Right renal cortex interstitium (tissue), 3 donors: Measurements from ENCODE around the gene IQGAP3. TPM values are rescaled to one million over a fixed set of nuclear protein-coding genes. Genes with fewer than 3 reads are reported as not detected.

Experiments
- DNase-seq, 3 donors: peaks; one replicate each; pipeline ENCODE4 v3.0.0-alpha.2; 2013; ENCODE audit warnings: low read depth in 3 of 3, low spot score in 2 of 3
- polyA plus RNA-seq, 3 donors: library from polyadenylated mRNA; unstranded; fragments of 120-200 nt; gene quantifications; one replicate each; pipeline ENCODE4 v1.2.1, GENCODE V29; 2013; ENCODE audit not compliant: insufficient read length in 3 of 3

The IQGAP3 gene
- polyA plus RNA-seq, 3 donors: 9.7 to 11.7 (median 11.3) TPM

DNA sequence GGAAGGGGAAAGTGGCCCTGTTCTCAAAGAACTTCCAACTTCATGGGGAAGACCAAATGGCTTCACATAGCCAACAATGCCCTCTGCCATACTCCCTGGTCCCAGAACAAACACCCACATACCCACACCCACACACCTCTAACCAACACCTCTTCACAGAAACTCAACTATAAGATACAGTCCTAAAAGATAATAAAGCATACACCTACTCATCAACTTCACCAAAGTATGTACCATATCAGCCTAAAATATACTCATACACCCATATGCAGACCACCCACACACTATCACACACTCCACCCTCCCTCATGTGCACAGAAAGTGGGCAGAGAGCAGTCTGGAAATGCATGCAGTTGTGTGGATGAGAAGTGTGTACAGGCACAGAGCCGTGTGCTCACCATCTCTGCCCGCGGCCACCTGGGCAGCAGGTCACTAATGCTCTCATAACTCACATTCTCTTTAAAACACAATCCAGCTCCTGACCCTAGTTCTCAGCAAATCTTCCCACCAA lies 27.7 kb downstream of the IQGAP3 start:
- DNase-seq: no peak

DNA sequence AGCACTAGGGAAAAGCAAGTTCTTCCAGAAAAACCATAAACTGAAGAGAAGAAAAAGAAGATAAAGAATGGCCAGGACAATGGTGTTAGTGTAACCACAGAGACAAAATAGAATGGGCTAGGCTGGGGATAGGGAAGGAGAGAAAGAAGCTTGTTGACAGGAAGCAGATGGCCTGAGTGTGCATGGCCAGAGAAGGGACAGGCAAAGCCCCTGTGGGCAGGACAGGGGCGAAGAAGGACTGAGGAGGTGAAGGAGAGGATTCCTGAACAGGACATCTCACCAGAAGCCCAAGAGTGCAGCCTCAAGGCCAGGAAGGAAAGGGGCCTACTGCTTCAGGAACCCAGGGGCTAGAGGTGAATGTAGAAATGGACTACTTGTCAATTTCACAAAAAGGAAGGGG lies 29.3 kb downstream of the IQGAP3 start:
- no peak for DNase-seq

DNA sequence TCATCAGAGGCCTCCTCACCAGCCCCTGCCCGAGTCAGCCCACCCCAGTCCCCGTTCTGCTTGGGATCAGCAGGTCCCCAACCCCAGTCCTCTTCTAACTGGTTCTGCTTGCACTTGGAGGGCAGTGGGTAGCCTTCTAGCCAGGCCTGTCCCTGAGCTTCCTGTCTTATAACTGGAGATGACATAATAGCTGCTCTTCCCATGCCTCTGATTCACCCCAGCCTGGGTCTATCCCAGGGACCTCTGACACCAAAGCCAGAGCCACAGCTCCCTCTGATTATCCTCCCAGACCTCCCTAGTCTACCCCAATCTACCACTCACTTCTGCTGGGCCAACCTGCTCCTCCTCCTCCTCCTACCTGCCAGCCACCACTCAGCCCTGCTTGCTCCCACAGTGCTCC lies 31.4 kb downstream of the IQGAP3 start:
- no peak for DNase-seq

DNA sequence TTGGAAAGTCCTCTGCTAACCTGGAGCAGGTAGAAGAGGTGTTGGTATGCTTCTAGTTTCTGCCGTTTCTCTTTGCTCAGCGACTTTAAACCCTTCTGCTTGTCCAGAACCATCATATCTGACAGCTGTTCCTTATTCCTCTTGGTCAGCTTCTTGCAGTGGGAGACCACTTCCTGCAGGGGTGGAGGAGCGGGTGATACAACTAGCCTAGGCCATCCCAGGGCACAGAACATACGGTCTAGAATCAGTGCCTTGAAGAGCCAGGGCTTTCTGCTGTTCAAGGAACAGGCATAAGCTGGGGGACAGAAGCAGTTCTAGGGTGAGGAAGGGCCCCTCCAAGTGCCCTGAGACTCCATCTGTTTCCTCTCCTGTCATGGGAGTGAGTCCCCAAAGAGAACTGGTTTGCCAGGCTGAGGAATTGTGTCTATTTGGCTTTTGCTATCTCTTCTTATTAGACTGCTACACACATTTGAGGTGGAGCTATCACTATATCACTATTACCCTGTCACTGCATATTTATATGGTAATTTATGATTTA lies 32.5 kb downstream of the IQGAP3 start:
- DNase-seq: no peak

DNA sequence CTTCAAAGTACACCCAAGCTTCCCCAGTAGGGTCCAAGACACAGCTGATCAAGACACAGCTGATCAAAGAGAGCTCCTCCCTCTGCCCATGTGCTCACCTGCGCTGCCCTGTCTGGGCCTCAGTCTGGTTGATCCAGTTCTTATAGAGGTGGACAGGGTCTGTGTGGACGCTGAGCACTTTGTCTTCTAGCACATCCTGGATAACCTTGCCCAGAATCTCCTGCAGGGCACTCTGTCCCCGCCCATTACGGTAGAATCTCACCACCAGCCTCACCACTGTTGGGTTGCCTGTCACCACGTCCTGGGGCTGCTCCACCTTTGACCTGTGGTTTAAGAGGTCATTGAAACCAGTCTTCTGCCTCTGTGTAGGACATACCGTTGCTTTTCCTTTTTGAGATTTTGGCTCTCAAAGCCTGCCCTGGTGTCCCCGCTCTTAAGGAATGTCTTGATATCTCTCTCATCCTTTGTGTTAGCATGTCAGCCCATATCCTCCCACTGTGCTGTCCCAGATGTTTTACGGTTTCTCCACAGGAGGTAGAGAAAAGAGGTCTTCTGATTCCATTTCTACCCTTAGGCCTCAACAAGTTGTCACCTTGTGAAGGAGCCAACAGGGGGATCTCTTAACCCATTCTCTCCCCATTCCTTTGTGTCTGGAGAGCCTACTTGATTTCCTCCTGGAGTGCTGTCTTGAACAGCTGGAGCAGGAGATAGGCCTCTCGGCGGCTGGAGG lies 33.5 kb downstream of the IQGAP3 start:
- DNase-seq: no peak

- no peak for DNase-seq
Observed at GRCh38 chr1:156537027-156537426, 35.3 kb downstream of the IQGAP3 start.

DNA sequence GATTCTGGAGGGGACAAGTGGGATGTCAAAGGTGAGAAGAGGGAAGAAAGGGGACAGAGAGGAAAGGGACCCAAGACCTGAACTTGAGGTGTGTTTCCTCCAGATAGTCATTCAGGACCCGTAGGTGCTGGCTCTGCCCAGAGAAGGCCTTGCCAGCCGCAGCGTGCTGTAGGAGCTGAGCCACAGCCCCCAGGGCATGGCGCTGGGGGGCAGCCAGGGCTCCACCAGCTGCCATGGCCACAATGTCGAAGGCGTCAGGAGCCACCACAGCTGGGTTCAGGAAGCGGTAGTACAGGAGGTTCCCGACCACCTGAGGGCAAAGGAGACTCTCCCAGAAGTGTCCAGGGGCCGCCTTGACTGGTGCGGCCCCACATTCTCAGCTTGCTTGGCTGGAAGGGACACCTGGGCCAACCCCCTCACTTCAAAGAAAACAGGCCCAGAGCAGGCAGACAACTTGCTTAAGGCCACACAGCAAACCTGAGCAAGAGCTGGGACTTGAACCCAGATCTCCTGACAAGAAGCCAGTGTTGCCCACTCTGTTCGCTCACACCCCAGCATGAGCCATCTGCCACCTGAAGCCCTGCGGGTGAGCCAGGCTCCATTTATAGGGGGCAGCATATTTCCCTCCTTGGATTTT lies 37.8 kb downstream of the IQGAP3 start:
- no peak for DNase-seq

DNA sequence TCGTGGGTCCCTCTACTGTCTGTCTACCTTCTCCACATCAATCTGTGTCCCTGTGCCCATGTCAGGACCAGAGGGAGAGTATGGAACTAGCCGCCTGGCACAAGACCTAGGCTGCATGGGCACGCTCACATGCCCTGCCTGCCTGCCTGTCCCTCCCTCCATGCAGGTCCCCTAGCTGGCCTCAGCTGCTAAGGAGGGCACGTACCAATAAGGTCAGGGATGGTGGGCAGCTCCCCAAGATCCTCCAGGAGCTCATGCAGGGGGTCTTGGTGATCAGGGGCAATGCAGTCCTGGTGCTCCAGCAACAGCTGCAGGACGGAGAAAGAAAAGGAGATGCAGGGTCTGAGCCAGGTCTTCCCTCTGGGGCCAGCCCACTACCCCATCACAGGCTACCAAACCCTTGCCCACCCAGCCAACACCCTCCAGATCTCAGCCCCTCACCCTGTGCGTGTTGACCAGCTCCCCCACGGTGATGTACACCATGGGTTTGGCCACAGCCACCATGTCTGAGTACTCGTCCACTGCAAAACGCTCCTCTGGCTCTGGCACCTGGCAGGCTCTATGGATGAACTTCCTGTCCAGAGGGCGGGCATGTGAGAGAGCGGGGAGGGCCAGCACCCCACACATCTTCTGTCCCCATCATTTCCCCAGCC lies 38.7 kb downstream of the IQGAP3 start:
- DNase-seq: no peak

- no peak for DNase-seq
Observed at GRCh38 chr1:156532374-156532773, 40.0 kb downstream of the IQGAP3 start.

DNA sequence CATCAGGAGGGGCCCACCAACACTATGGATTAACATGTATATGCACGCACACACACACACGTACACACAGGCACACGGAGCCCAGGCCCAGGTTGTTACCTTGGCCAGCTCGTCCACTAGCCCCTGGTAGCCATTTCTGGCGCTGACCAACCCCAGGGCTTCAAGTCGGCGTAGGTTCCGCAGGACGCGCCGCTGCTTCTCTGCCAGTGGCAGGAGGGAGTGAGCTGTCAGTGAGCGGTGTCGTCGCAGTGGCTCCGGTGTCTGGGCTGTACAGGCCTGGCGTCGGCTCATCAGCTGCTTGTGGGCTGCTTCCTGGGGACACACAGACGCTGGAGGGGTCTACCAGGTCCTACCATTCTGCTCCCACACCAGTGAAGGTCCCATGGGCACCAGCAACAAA lies 42.4 kb downstream of the IQGAP3 start:
- DNase-seq: no peak

DNA sequence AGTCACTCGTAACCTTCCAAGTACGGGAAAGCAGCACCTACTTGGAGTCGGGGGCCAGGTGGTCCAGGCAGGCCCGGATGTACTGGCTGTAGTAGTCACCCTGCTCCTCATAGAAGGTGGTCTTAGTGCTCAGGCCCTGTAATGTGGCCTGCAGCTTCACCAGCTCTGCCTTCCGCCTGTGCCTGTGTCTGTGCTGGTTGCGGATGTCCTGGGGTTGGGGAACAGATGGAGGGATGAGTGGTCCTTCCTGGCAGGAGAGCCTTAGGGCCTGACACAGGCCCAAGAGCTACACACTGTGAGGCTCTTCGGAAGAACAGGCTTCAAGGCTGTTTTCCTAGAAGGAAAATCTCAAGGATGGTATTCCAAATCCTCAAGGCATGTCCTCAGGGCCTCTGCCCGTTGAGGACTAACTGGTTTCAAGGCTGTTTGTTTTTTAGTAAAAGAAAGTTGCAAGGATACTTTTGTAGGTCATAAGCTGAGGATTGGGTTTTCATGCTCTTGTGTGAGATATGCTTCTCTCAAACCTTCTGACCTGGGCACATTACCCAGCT lies 43.4 kb downstream of the IQGAP3 start:
- no peak for DNase-seq

GRCh38 chr1:156528231-156528630 lies 44.1 kb downstream of the IQGAP3 start:
- no peak for DNase-seq

- DNase-seq: no peak
Observed at GRCh38 chr1:156527584-156527983, 44.8 kb downstream of the IQGAP3 start.

DNA sequence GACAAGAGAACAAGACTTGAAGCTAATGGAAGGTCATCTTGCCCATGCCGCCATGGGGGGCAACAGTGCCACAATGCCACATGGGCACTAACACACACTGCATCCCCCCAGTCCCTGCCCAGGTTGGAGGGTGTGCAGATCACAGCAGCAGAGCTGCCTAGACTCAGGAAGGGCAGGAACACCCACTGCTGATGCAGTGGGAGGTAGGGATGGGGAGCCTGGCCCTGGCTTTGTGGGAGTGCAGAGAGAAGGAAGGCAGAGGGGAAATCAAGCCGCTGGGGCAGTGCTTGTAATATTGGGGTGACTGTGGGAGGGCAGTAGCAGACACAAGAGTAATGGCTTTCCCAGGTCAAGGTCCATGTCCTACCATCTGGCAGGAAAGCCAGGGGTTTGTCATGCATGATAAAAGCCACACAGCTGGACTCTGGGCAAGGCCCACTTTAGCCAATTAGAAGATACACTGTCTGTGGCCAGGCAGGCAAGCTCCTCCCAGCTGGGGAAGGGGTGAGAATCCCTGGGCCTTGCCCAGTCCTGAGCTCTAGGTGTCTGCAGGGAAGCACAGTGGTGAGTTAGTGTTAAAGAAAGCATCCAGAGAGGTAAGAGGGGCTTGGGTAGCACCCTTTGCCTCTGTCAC lies 46.4 kb downstream of the IQGAP3 start:
- no peak for DNase-seq

GRCh38 chr1:156525071-156525501 lies 47.3 kb downstream of the IQGAP3 start:
- DNase-seq: no peak

- no peak for DNase-seq
Observed at GRCh38 chr1:156524481-156524869, 47.9 kb downstream of the IQGAP3 start.

GRCh38 chr1:156523801-156524480 lies 48.4 kb downstream of the IQGAP3 start:
- no peak for DNase-seq

GRCh38 chr1:156522443-156522970 lies 49.9 kb downstream of the IQGAP3 start:
- DNase-seq: no peak

- no peak for DNase-seq
Observed at GRCh38 chr1:156517748-156518147, 54.6 kb downstream of the IQGAP3 start.

DNA sequence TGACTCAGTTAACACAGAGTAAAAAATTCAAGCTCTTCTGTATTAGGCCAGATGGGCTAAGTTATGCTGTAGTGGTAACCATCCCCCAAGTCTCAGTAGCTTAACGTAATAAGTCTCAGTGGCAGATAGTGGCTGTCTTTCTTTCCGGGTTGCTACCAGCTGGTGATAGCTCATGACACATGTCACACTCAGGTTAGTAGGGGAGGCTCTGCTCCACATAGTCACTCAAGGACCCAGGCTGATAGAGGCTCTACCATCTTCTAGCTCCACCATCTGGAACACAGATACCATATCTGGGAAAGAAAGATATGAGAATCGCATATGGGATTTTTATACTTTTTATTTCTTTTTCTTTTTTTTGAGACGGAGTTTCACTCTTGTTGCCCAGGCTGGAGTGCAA lies 55.5 kb downstream of the IQGAP3 start:
- no peak for DNase-seq
